GM21423 (cell line): Measurements from ENCODE around the gene IGF1R.
"Not testable (repeated sequence)": the region's sequence is repeated elsewhere in the genome, so short reads cannot be mapped to it uniquely, and the experiment has no call there.

ENCODE experiments used
- ATAC-seq: cut with Tn5 transposase; IDR thresholded peaks from one replicate; pipeline ENCODE4 v1.9.1; 2021; ENCODE audit warnings: mild to moderate bottlenecking, moderate library complexity; ENCODE audit not compliant: unreplicated experiment

Gene IGF1R

DNA sequence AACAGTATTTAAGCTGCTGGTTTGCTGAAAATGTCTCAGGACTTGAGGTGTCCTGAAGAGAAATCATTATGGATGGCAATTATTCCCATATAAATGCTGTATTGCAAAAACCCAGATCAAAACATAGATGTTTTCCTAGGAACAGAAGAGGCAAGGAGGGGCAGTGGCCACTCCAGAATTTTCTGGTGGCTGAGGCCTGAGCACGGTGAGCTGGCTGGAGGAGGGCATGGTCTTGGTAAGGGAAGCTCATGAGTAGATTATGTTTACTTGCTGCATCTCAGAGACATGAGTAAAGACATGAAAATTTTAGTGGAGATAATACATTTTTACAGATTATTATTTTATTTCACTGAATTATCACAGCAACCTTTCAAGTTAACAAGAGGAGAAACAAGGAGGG lies 328.2 kb downstream of the IGF1R start:
- ATAC-seq: no peak

DNA sequence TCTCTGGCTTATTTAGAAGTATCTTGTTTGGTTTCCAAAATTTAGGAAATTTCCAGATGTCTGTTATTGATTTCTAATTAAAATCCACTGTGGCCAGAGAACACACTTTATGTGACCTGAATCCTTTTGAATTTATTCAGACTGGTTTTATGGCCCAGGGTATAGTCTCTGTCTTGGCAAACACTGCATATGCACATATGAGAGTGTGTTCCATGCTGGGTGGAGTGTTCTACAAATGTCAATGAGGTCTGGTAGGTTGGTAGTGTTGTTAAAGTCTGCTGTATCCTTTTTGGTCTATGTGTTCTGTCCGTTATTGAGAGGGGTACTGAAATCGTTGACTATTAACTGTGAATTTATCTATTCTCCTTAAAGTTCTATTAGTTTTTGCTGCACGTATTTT lies 329.1 kb downstream of the IGF1R start:
- no peak for ATAC-seq

DNA sequence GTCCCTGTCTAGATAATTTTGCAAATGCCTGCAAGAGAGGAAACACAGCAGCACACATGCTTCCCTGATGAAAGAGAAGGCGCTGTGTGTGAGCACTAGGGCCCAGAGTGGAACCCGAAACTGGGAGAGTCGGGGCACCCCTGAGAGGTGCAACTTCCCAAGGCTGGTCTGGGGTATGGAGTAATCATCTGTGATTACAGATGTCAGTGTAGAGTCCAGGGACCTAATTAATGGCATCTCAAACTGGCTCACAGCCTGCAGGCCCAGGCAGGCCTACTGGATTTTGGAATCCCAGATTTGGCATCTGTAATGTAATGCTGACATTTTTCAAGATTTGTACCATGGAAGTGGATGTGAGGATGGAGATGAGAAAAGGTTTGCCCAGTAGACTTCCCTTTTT lies 329.8 kb downstream of the IGF1R start:
- no peak for ATAC-seq

DNA sequence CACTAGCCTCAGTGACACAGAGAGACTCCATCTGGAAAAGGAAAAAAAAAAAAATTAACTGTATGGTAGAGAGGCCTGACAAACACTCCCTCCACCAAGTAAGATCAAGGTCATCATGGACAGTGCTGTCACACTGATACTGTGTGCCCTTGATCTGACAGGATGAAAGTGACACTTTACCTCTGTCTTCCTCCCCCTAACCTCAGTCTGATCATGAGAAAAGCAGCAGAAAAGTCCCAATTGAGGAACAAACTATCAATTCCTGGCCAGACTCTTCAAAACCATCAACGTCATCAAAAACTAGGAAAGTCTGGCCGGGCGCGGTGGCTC lies 332.5 kb downstream of the IGF1R start:
- ATAC-seq: no peak

DNA sequence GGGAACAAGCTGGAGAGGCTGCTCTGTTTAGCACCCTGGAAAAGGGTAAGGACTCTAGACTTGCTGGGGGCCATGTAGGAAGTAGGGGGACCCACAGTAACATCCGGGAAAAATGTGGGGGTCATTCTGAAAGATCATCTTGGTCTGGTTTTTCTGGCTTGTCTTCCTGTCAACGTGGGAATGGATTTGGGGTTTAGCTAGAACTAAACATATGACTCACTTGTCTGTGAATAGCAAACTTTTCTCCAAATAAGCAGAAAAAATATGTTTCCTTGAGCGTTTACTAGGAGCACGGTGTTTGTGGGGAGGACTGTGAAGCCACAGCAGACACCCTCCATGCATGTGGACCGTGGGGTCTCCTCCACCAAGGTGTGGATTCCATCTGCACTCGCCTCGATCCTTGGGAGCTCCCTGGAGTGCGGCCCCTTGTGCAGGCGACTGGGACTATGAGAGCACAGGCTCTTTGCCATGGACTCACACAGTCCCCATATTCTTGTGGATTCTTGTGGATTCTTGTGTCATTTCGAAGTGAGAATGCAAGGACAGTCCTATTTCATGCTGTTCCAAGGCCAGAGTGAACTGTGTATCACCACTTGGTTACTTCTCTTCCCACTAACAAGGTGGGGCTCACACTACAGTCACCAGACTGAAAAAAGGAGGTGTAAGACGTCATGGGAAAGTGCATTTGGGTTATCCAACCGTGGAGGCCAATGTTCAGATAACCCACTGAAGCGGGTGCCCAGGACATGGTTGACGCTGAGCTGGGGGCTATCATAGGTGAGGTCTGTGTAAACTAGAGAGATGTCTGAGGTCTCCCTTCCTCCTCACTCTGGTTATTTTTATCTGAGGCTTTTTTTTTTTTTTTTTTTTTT lies 333.7 kb downstream of the IGF1R start:
- peak; percentile 73 for ATAC-seq

DNA sequence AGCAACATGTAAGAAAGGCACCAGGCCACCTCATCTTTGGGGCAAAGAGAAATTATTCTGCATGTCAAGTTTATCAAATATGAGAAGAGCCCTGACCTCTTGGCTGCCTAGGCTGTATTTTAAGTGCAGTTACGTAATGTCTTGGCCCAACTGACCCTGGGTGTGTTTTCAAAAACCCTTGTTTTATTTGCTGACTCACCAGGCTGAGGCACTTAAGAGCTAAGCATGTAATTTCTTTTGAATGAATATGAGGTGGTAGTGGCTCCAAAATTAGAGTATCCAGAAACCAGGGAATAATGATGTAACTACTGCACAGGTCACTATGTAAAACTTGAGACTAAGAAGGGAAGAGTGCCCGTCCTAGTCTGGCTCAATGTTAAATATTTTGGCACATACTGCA lies 335.0 kb downstream of the IGF1R start:
- ATAC-seq: no peak

DNA sequence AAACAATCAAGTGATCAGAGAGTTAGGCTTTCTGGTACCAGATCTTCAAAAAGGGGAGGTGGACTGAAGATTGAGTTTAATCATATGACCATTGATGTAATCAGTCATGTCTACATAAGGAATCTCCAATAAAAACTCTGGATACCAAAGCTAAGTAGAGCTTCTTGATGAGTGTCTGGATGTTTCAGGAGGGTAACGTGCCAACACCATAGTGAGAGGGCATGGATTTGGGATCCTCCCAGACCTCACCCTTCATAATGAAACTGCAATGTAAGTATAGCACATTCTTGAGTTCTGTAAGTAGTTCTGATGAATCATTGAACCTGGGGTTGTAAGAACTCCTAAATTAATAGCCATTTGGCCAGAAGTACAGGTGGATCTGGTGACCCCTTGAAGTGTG lies 337.9 kb downstream of the IGF1R start:
- no peak for ATAC-seq

DNA sequence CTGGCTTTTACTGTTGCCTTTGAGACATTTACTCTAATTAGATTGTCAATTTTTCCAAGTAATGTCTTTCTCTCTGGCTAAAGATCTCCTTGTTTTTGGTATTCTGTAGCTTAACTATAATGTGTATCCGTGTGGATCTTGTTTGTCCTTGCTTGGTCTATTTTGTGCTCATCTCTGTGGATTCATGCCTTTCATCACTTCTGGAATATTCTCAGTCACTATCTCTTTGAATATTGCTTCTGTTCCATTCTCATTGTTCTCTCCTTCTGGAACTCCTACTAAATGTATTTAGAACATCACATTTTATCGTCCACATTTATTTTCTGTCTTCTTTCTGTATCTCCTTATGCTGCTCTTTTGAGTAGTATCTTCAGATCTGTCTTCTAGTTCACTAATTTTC lies 346.6 kb downstream of the IGF1R start:
- no peak for ATAC-seq

DNA sequence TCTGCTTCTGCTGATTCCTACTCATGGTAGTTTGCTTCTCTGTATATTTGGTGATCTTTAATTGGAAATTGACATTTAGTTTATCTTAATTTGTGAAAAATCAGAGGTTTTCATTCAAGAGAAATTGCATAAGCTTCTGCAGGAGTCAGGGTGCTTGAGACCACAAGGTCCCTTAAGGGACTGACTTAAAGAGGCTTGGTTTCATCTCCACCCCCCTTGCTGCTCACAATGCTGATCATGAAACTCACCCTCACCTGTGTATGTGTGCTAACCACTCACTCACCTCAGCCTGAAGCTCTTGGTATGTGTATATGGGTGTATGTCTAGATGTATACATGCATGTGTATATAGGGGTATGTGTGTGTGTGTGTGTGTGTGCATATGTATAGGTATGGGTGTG lies 347.8 kb downstream of the IGF1R start:
- no peak for ATAC-seq

DNA sequence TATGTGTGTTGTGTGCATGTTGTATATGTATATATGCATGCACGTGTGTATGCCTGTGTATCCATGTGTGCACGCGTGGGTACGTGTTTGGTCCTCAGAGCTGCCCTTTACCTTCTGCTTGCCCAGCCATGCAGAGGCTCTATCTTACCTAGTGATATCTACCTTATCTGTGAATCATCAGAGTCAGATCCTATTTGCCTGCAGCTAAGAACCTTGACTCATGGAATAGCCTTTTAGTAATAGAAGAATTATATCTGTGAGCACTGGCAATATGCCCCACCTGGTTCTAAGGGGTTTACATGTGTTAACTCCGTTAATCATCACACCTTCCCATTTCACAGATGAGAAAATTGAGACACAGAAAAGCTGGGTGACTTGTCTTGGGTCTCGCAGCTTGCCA lies 348.3 kb downstream of the IGF1R start:
- no peak for ATAC-seq

DNA sequence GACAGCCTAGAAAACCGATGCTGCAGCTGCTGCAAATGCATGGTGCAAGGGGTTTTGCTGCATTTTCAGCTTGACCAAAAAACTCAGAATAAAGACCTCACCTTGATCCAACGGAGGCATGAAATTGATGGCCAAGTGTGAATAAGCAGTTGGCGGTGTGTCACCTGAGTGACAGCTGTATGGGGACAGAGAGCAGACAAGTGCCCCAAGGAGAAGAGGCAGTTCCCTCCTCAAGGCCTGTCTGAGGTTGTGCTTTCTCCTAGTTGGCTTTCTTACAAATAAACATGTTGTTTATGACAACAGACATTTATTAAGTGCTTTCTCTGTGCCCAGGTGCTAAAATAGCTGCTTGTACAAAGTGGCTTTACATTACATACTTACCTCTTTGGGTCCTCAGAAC lies 349.0 kb downstream of the IGF1R start:
- ATAC-seq: no peak

DNA sequence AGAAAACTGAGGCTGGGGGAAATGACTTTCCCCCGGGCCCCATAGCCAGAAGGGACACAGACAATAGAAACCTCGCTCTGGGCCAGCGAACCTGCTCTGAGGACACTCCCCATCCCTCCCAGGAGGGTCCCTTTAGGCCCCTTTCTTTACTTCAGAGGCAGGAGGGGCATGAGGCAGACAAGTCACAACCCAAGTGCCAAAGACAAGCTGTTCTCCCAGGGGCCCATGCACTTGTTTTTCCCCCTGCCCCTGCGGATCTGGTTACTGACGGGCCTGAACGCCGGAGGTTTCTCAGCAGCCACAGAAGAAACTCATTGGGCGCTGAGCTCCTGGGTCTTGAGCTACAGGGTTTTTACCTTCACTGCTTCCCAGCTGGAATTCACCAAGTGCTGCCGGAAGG lies 349.4 kb downstream of the IGF1R start:
- no peak for ATAC-seq

DNA sequence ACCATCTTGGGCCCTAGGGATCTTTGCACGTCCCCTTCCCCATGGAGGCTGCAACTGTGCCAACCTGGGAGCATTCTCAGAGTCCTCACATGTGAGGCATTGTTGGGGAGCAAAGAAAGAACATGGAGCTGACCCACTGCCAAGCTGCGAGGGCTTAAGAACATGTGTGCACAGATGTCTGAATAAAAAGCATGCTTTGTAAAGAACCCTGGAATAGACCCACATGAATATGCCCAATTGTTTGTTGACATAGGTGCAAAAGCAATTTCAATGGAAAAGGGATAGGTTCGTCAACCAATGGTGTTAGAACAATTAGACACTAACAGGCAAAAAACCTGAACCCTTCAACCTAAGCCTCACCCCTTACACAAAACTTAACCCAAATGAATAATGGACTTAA lies 349.9 kb downstream of the IGF1R start:
- ATAC-seq: no peak

DNA sequence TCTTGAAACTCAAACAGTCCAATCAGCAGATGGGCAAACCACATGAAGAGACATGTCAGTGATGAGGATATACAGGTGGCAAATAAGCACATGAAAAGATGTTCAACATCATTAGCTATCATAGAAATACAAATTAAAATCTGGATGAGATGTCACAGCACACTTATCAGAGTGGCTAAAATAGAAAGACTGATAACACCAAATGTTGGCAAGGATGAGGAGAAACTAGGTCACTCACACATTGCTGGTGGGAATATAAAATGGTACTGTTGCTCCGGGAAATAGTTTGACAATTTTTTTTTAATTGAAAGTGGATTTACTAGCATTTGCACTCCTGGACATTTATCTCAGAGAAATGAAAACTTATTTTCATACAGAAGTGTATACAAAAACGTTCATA lies 350.9 kb downstream of the IGF1R start:
- ATAC-seq: no peak

DNA sequence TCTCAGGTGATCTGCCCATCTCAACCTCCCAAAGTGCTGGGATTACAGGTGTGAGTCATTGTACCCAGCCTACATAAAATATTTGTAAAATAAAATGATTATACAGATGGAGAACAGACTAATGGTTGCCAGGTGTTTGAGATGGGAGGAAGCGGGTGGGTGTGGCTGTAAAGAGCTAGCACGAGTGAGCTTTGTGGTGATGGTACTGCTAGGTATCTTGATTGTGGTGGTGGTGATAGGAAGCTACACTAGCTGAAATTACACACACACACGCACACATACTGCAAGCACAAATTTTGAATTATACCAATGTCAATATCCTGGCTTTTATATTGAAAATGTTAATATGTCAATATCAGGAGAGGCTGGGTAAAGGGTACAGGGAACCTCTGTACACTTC lies 353.9 kb downstream of the IGF1R start:
- no peak for ATAC-seq

DNA sequence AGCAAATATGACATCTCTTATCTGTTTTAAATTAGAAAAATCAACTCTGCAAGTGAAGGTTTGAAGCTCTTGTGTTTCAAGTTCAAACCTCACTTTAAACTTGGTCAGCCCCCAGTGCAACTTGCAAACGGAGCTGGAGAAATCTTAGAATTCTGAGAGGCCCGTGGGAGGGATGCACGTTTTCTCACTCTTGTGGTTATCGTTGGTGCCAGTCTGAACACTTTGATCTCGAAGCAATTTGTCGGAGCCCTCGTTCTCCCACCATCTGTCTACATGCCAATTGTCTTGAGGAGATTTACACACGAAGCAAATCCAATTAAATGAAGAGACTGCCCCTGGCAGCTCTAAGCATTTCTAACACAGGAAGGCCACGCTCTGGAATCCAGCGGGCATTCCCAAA lies 355.0 kb downstream of the IGF1R start:
- not testable (repeated sequence) for ATAC-seq

DNA sequence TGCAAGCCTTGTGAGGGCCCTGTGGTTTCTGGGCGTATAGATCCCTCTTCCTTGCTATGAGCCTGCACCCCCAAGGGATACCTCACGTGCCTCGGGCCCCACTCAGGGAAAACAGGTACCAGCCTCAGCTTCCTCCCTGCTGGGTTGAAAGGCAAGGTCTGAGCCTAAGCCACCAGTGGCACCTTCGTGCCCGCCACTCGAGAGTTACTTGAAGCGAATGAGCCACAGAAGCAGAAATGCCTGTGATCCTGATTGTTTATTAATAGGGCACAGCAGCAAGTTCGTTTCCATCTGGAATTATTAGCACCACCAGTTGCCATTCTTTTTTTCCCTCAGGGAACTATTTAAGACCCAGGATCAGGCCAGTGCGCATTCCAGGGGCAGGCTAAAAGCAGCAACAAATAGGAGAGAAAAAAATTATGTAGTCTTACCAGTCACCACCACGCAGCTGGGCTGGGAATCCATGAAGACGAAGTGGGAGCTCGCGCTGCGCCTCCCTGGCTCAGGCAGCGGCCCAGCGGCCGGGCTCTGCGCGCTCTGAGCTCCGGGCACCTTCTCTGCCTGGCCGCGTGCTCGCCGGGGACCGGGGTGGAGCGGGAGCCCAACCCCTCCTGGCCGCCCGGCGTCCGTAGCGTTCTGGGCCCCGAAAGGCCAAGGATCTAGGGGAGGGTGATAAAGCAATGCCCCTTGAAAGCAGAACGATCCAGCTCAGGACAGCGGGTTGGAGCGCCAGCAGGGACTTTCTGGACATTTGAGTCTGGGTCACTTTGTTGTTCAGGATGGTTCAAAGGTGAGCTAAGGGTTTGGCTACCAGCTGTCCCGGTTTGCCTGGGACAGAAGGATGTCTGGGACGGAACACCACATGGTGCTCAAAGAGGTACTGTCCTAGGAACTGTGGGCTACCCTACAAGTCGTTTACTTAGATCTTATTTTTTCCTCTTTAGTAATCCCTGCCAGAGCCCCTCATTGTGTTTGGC lies 356.9 kb downstream of the IGF1R start:
- ATAC-seq: not testable (repeated sequence)

DNA sequence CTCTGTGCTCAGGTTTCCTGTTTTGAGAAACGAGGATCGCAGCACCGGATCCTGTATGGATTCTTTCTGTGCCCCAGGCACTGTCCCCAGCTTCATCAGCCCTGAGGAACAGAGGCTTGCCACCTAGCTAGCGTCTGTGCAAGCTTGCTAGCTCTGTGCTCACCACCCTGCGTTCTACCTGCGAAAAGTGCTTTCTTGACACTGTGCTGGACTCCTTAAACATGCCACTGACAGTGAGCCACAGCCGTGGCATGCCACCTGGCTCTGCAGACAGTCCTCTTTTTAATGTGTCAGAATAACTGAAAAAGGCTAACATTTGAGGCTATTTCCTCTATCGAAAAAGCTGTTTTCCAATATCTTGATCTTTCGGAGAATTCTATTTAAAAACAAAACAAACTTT lies 357.8 kb downstream of the IGF1R start:
- ATAC-seq: no peak

DNA sequence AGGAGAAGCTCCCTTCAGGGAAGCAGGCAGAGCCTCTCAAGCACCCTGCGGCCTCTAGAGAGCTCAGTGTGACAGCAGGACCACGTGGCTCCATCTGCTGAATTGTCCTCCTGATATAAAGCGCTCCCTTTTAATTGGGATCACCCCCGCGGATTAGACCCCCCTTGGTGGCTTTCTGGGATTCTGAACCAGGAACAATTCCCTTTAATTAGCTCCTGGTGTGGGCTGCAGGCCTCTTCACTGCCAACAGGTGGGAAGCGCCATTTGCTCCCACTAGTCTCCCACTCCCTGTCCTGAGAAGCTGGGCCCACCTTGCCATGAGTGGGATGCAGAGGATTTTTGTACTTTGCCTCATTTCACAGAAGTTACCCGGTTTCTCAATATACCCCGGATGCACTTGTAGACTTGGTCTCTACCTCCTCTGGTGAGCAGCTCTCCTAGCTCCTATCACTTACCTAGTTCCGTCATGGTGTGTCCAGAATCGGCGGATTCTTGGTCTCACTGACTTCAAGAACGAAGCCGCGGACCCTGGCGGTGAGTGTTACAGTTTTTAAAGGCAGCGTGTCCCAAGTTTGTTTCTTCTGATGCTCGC lies 358.7 kb downstream of the IGF1R start:
- ATAC-seq: no peak

DNA sequence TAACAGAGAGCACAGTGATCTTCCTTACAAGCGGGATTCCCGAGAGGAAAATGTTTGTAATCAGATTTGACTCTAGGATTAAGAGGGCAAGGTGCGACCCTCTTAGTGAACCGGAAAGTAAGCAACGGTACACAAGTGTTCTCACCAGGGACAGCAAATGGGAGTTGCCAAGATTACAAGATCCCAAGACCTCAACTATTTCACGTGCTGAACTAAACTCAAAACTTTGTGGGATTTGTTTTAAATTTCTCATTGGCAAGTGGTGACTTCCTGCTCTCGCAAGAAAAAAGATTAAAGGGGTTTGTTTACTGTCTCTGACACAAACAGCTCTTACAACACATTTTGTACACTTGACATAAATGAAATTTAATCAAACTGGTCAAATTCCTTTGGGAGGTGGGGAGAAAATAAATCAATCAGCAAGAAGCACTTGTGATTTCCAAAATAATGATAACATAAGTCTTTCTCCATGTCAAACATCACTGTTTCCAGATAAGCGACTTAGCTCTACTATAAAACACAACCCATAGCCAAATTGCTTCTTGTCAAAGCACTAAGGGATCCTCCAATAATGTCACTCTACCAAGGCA lies 361.5 kb downstream of the IGF1R start:
- ATAC-seq: no peak

DNA sequence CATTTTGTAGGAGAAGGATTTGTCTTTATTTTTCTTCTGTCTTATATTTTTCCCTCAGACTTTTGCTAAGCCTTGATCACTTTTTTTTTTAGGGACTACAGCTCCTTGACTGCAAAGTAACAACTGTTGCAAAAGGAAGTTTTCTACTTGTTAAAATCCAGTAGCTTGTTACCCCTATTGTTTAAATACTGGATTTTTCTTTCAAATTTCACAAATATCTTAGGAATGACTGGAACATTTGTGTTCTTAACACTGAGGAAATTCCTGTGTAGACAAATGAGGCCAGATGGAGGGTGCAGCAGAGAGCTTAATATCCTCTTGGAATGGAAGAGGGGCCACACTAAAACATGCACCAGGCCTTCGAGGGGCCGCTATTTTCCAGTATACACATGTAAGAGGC lies 362.4 kb downstream of the IGF1R start:
- ATAC-seq: no peak
